ENCODE data around the gene LCE1B.

Gene LCE1B

GRCh38 chr1:152811671-152812070 is at the start of gene LCE1B:
TSS of gene LCE1B (plus strand) at chr1:152811971. CDS start at chr1:152812447, 476 bp downstream.
- Mint-ChIP-seq H3K4me1 (no peaks in the 10 kb centered on the region), H3K27me3 (peaks cover 8% of the 10 kb centered on the region), H3K36me3 (ENCODE audit: low read depth) (no peaks in the 10 kb centered on the region), H3K4me3 (no peak within 1 kb of the TSS), H3K27ac (no peak within 1 kb of the TSS), H3K9me3 (no peaks in the 10 kb centered on the region)
- ATAC-seq (no peak), DNase-seq (no peak)

GRCh38 chr1:152768847-152769533 is 42.8 kb upstream of the LCE1B start:
- H3K4me3 Mint-ChIP-seq, result no peak overlapping the region
- no peak overlapping the region for H3K27ac Mint-ChIP-seq
- no peaks in the 10 kb centered on the region for H3K36me3 Mint-ChIP-seq (ENCODE audit: low read depth)
- ATAC-seq (no peak), DNase-seq (no peak)
- H3K27me3 Mint-ChIP-seq, result peaks cover 10% of the 10 kb centered on the region
- H3K4me1 Mint-ChIP-seq, result no peaks in the 10 kb centered on the region
- peaks cover 4% of the 10 kb centered on the region for H3K9me3 Mint-ChIP-seq

- Mint-ChIP-seq H3K36me3 (ENCODE audit: low read depth) (no peaks in the 10 kb centered on the region), H3K4me1 (no peaks in the 10 kb centered on the region), H3K27me3 (peaks cover 12% of the 10 kb centered on the region), H3K27ac (no peak overlapping the region), H3K9me3 (peaks cover 9% of the 10 kb centered on the region), H3K4me3 (no peak overlapping the region)
- DNase-seq (no peak), ATAC-seq (no peak)
Measured at GRCh38 chr1:152770411-152770810, 41.4 kb upstream of the LCE1B start.

GRCh38 chr1:152774875-152775274 is 36.9 kb upstream of the LCE1B start, which contains the start of gene LCE1F:
TSS of gene LCE1F (plus strand) at chr1:152775140. CDS start at chr1:152776372, 1,232 bp downstream.
- no peaks in the 10 kb centered on the region for H3K4me1 Mint-ChIP-seq

GRCh38 chr1:152776361-152776760 is 35.4 kb upstream of the LCE1B start:
- ATAC-seq, result no peak
- H3K4me1 Mint-ChIP-seq, result no peaks in the 10 kb centered on the region
- H3K36me3 Mint-ChIP-seq (ENCODE audit: low read depth), result no peaks in the 10 kb centered on the region
- H3K4me3 Mint-ChIP-seq, result no peak overlapping the region
- no peak overlapping the region for H3K27ac Mint-ChIP-seq
- H3K27me3 Mint-ChIP-seq, result peaks cover 15% of the 10 kb centered on the region
- peaks cover 9% of the 10 kb centered on the region for H3K9me3 Mint-ChIP-seq
- no peak for DNase-seq

More at GRCh38 chr1:152774875-152775274, 36.9 kb upstream of the LCE1B start, which contains the start of gene LCE1F:
- Mint-ChIP-seq H3K4me3 (no peak within 1 kb of the TSS), H3K36me3 (ENCODE audit: low read depth) (no peaks in the 10 kb centered on the region), H3K27ac (no peak within 1 kb of the TSS), H3K27me3 (peaks cover 15% of the 10 kb centered on the region), H3K9me3 (peaks cover 9% of the 10 kb centered on the region)
- DNase-seq (no peak), ATAC-seq (no peak)

GRCh38 chr1:152777510-152778137 is 34.1 kb upstream of the LCE1B start:
- ATAC-seq, result no peak
- peaks cover 14% of the 10 kb centered on the region for H3K27me3 Mint-ChIP-seq
- no peak overlapping the region for H3K27ac Mint-ChIP-seq
- H3K36me3 Mint-ChIP-seq (ENCODE audit: low read depth), result no peaks in the 10 kb centered on the region
- peaks cover 6% of the 10 kb centered on the region for H3K9me3 Mint-ChIP-seq
- no peak for DNase-seq
- no peaks in the 10 kb centered on the region for H3K4me1 Mint-ChIP-seq
- no peak overlapping the region for H3K4me3 Mint-ChIP-seq

- no peaks in the 10 kb centered on the region for H3K36me3 Mint-ChIP-seq (ENCODE audit: low read depth)
- no peaks in the 10 kb centered on the region for H3K4me1 Mint-ChIP-seq
- DNase-seq (no peak), ATAC-seq (no peak)
- H3K9me3 Mint-ChIP-seq, result no peaks in the 10 kb centered on the region
- H3K27ac Mint-ChIP-seq, result no peak overlapping the region
- no peak overlapping the region for H3K4me3 Mint-ChIP-seq
- peaks cover 29% of the 10 kb centered on the region for H3K27me3 Mint-ChIP-seq
Measured at GRCh38 chr1:152783095-152783494, 28.7 kb upstream of the LCE1B start.

GRCh38 chr1:152786077-152786476 is 25.7 kb upstream of the LCE1B start, which contains the start of gene LCE1E:
TSS of gene LCE1E (plus strand) at chr1:152786257. CDS start at chr1:152787300, 1,043 bp downstream.
- H3K27me3 Mint-ChIP-seq, result peaks cover 27% of the 10 kb centered on the region
- no peak within 1 kb of the TSS for H3K27ac Mint-ChIP-seq
- H3K9me3 Mint-ChIP-seq, result no peaks in the 10 kb centered on the region
- ATAC-seq (no peak), DNase-seq (no peak)
- H3K4me3 Mint-ChIP-seq, result no peak within 1 kb of the TSS
- no peaks in the 10 kb centered on the region for H3K36me3 Mint-ChIP-seq (ENCODE audit: low read depth)
- H3K4me1 Mint-ChIP-seq, result no peaks in the 10 kb centered on the region

- H3K9me3 Mint-ChIP-seq, result no peaks in the 10 kb centered on the region
- no peak overlapping the region for H3K27ac Mint-ChIP-seq
- H3K4me1 Mint-ChIP-seq, result no peaks in the 10 kb centered on the region
- no peaks in the 10 kb centered on the region for H3K36me3 Mint-ChIP-seq (ENCODE audit: low read depth)
- peaks cover 18% of the 10 kb centered on the region for H3K27me3 Mint-ChIP-seq
- H3K4me3 Mint-ChIP-seq, result no peak overlapping the region
- DNase-seq, result no peak
- no peak for ATAC-seq
Measured at GRCh38 chr1:152795686-152796085, 16.1 kb upstream of the LCE1B start.

GRCh38 chr1:152796421-152796820 is 15.3 kb upstream of the LCE1B start, which contains the start of gene LCE1D:
TSS of gene LCE1D (plus strand) at chr1:152796721. CDS start at chr1:152797795, 1,074 bp downstream.
- DNase-seq, result no peak
- ATAC-seq, result no peak
- no peaks in the 10 kb centered on the region for H3K4me1 Mint-ChIP-seq
- no peaks in the 10 kb centered on the region for H3K36me3 Mint-ChIP-seq (ENCODE audit: low read depth)
- peaks cover 18% of the 10 kb centered on the region for H3K27me3 Mint-ChIP-seq
- H3K27ac Mint-ChIP-seq, result no peak within 1 kb of the TSS
- no peaks in the 10 kb centered on the region for H3K9me3 Mint-ChIP-seq
- no peak within 1 kb of the TSS for H3K4me3 Mint-ChIP-seq

GRCh38 chr1:152801333-152801732 is 10.4 kb upstream of the LCE1B start:
- no peaks in the 10 kb centered on the region for H3K9me3 Mint-ChIP-seq
- DNase-seq, result no peak
- no peaks in the 10 kb centered on the region for H3K4me1 Mint-ChIP-seq
- no peaks in the 10 kb centered on the region for H3K36me3 Mint-ChIP-seq (ENCODE audit: low read depth)
- H3K27ac Mint-ChIP-seq, result no peak overlapping the region
- no peak for ATAC-seq
- peaks cover 18% of the 10 kb centered on the region for H3K27me3 Mint-ChIP-seq
- H3K4me3 Mint-ChIP-seq, result no peak overlapping the region

- no peak within 1 kb of the TSS for H3K27ac Mint-ChIP-seq
- ATAC-seq (no peak), DNase-seq (no peak)
- peaks cover 10% of the 10 kb centered on the region for H3K27me3 Mint-ChIP-seq
- H3K4me1 Mint-ChIP-seq, result no peaks in the 10 kb centered on the region
- H3K9me3 Mint-ChIP-seq, result no peaks in the 10 kb centered on the region
- no peaks in the 10 kb centered on the region for H3K36me3 Mint-ChIP-seq (ENCODE audit: low read depth)
- H3K4me3 Mint-ChIP-seq, result no peak within 1 kb of the TSS
Measured at GRCh38 chr1:152806576-152806975, 5.2 kb upstream of the LCE1B start, which contains the start of gene LCE1C. TSS of gene LCE1C (minus strand) at chr1:152806651. CDS start at chr1:152805478, 1,173 bp downstream.

- no peaks in the 10 kb centered on the region for H3K9me3 Mint-ChIP-seq
- no peaks in the 10 kb centered on the region for H3K4me1 Mint-ChIP-seq
- H3K36me3 Mint-ChIP-seq (ENCODE audit: low read depth), result no peaks in the 10 kb centered on the region
- H3K4me3 Mint-ChIP-seq, result no peak overlapping the region
- H3K27me3 Mint-ChIP-seq, result peaks cover 8% of the 10 kb centered on the region
- ATAC-seq, result no peak
- no peak overlapping the region for H3K27ac Mint-ChIP-seq
- no peak for DNase-seq
Measured at GRCh38 chr1:152811050-152811449, 721 bp upstream of the LCE1B start.

GRCh38 chr1:152817309-152817708 is 5.5 kb downstream of the LCE1B start:
- H3K4me3 Mint-ChIP-seq, result no peak overlapping the region
- no peaks in the 10 kb centered on the region for H3K27me3 Mint-ChIP-seq
- H3K9me3 Mint-ChIP-seq, result no peaks in the 10 kb centered on the region
- no peak overlapping the region for H3K27ac Mint-ChIP-seq
- H3K36me3 Mint-ChIP-seq (ENCODE audit: low read depth), result no peaks in the 10 kb centered on the region
- ATAC-seq, result no peak
- H3K4me1 Mint-ChIP-seq, result no peaks in the 10 kb centered on the region
- no peak for DNase-seq

- no peaks in the 10 kb centered on the region for H3K9me3 Mint-ChIP-seq
- no peak overlapping the region for H3K27ac Mint-ChIP-seq
- peaks cover 16% of the 10 kb centered on the region for H3K27me3 Mint-ChIP-seq
- no peaks in the 10 kb centered on the region for H3K36me3 Mint-ChIP-seq (ENCODE audit: low read depth)
- DNase-seq (no peak), ATAC-seq (no peak)
- no peak overlapping the region for H3K4me3 Mint-ChIP-seq
- no peaks in the 10 kb centered on the region for H3K4me1 Mint-ChIP-seq
Measured at GRCh38 chr1:152823294-152823693, 11.5 kb downstream of the LCE1B start.

All from activated naive CD8-positive, alpha-beta T cell treated with anti-CD3 and anti-CD28 coated beads, Interleukin-2, amount 50 U/mL, for 24 hours (primary cell).